ENCODE results near the gene OR1N1. TPM values are rescaled to one million over a fixed set of nuclear protein-coding genes. Genes with fewer than 3 reads are reported as not detected.

The OR1N1 gene
- total RNA-seq, 1 experiment from 2014 or later: not detected

DNA sequence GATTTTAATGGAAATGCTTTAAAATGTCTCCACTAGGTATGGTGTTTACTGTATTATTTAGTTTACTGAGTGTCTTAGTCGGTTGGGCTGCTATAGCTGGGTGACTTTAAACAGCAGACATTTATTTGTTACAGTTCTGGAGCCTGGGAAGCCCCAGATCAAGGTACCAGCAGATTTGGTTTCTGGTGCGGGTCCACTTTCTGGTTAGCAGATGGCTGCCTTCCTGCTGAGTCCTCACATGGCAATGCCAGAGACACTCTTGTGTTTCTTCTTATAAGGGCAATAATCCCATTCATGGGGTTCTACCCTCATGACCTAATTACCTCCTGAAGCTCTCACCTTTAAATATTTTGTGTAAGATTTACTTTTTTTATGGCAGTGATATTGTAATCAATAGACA lies 8.9 kb downstream of the OR1N1 start:
- Histone ChIP-seq H3K9me3 (ENCODE audit: control insufficient read depth, low read depth, low read length) (peaks cover 85% of the 10 kb centered on the region), H2BK120ac (ENCODE audit: low read depth, low read length, poor library complexity, severe bottlenecking) (no peak overlapping the region), H2BK15ac (ENCODE audit: low read depth, low read length) (no peak overlapping the region), H3K23me2 (ENCODE audit: insufficient read length, low read depth, low read length, poor library complexity, severe bottlenecking) (no peaks in the 10 kb centered on the region), H2BK5ac (ENCODE audit: insufficient read length, low read length) (no peak overlapping the region), H4K20me1 (ENCODE audit: control insufficient read depth, insufficient read depth, insufficient read length) (no peaks in the 10 kb centered on the region), H3K27me3 (ENCODE audit: insufficient read depth, low read length) (no peaks in the 10 kb centered on the region), H4K8ac (replicated peaks; ENCODE audit: insufficient read length, low read depth, low read length) (no peak overlapping the region), H3T11ph (ENCODE audit: low read length) (no peak overlapping the region), H2AFZ (ENCODE audit: low read length) (no peak overlapping the region), H3K79me2 (ENCODE audit: insufficient read depth, low read length) (no peaks in the 10 kb centered on the region; the same call in 1 of the 2 replicates), H3K14ac (ENCODE audit: insufficient read depth, low read length) (no peak overlapping the region), H2BK20ac (ENCODE audit: low read depth, low read length, poor library complexity, severe bottlenecking) (no peak overlapping the region), H3K18ac (ENCODE audit: insufficient read length, low read depth, low read length) (no peak overlapping the region), H3K79me1 (ENCODE audit: insufficient read depth, low read depth, low read length, poor library complexity, severe bottlenecking) (no peaks in the 10 kb centered on the region), H3K9ac (ENCODE audit: extremely low read depth, insufficient read length, low read length) (no peak overlapping the region), H2AK5ac (ENCODE audit: insufficient read length, low read length) (no peak overlapping the region), H2BK12ac (ENCODE audit: insufficient read length, low read depth, low read length) (no peak overlapping the region), H3K4me1 (ENCODE audit: insufficient read depth, low read length) (no peaks in the 10 kb centered on the region), H4K91ac (ENCODE audit: insufficient read length, low read depth, low read length) (no peak overlapping the region), H3K56ac (ENCODE audit: insufficient read length, low read depth, low read length) (no peak overlapping the region), H3K23ac (ENCODE audit: insufficient read length, low read depth, low read length) (no peak overlapping the region), H3K4me2 (ENCODE audit: insufficient read depth, insufficient read length, low read length) (no peak overlapping the region), H3K27ac (ENCODE audit: insufficient read length, low read depth, low read length) (no peak overlapping the region), H4K5ac (ENCODE audit: insufficient read length, low read depth, low read length) (no peak overlapping the region), H3K4ac (ENCODE audit: low read depth, low read length) (no peak overlapping the region)
- Mint-ChIP-seq H3K4me3 (no peak overlapping the region), H3K4me1 (no peaks in the 10 kb centered on the region), H3K36me3 (ENCODE audit: insufficient read depth in 1 of 3, low read depth in 3 of 3) (peaks cover 0 to 7% (median 0%) of the 10 kb centered on the region in 3 experiments; a peak in 3 of 7 replicates), H3K9me3 (peaks cover 46 to 47% of the 10 kb centered on the region in 2 experiments), H3K27ac (no peak overlapping the region), H3K27me3 (ENCODE audit: low read depth) (no peaks in the 10 kb centered on the region; the same call in 1 of the 2 replicates)
- no CpG with 5 or more reads among the region's 2 CpGs for WGBS (ENCODE audit: extremely low coverage, insufficient read length, low lambda C conversion rate)
- DNase-seq: no peak
- TF ChIP-seq, protein P1, sequence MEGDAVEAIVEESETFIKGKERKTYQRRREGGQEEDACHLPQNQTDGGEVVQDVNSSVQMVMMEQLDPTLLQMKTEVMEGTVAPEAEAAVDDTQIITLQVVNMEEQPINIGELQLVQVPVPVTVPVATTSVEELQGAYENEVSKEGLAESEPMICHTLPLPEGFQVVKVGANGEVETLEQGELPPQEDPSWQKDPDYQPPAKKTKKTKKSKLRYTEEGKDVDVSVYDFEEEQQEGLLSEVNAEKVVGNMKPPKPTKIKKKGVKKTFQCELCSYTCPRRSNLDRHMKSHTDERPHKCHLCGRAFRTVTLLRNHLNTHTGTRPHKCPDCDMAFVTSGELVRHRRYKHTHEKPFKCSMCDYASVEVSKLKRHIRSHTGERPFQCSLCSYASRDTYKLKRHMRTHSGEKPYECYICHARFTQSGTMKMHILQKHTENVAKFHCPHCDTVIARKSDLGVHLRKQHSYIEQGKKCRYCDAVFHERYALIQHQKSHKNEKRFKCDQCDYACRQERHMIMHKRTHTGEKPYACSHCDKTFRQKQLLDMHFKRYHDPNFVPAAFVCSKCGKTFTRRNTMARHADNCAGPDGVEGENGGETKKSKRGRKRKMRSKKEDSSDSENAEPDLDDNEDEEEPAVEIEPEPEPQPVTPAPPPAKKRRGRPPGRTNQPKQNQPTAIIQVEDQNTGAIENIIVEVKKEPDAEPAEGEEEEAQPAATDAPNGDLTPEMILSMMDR (conservative IDR thresholded peaks at IDR 0.05): no peak

All from H9 (cell line).